GM23338 (cell line): ENCODE data around the gene CALR. TPM values are rescaled to one million over a fixed set of nuclear protein-coding genes. Genes with fewer than 3 reads are reported as not detected.

ENCODE experiments used
- ATAC-seq: fragments of 200-7000 bp; cut with Tn5 transposase; 3 replicates; pipeline ENCODE4 v1.9.1; 2020
- DNase-seq: peaks from one replicate; pipeline ENCODE4 v3.0.0-alpha.2; 2015; ENCODE audit warnings: low spot score
- H2AFZ ChIP-seq: fragments of 200-600 bp; sonication (generic); 2 replicates; pipeline ENCODE4 v1.8.0; 2016; ENCODE audit warnings: antibody characterized with exemption, mild to moderate bottlenecking, moderate library complexity
- H3F3A ChIP-seq: fragments of 200-600 bp; sonication (generic); replicated peaks from 2 replicates; pipeline ENCODE4 v1.8.0; 2017; ENCODE audit warnings: antibody characterized with exemption, mixed run types, low read depth
- H3K27ac ChIP-seq: fragments of 200-600 bp; sonication (generic); 2 replicates; pipeline ENCODE4 v1.6.1; 2016; ENCODE audit warnings: low read depth
- H3K27me3 ChIP-seq: fragments of 200-600 bp; sonication (generic); 2 replicates; pipeline ENCODE4 v1.8.0; 2016; ENCODE audit warnings: mild to moderate bottlenecking, mixed run types, moderate library complexity; ENCODE audit not compliant: insufficient read depth
- H3K36me3 ChIP-seq: fragments of 200-600 bp; sonication (generic); 2 replicates; pipeline ENCODE4 v1.8.0; 2016; ENCODE audit warnings: mild to moderate bottlenecking; ENCODE audit not compliant: insufficient read depth
- H3K4me1 ChIP-seq: fragments of 200-600 bp; sonication (generic); 2 replicates; pipeline ENCODE4 v1.8.0; 2016; ENCODE audit warnings: mild to moderate bottlenecking, moderate library complexity; ENCODE audit not compliant: insufficient read depth
- H3K4me2 ChIP-seq: fragments of 200-600 bp; sonication (generic); 2 replicates; pipeline ENCODE4 v1.7.1; 2017; ENCODE audit warnings: mixed run types
- H3K4me3 ChIP-seq: fragments of 200-600 bp; sonication (generic); 2 replicates; pipeline ENCODE4 v1.6.1; 2016; ENCODE audit warnings: mixed run types
- H3K79me2 ChIP-seq: fragments of 200-600 bp; sonication (generic); replicated peaks from 2 replicates; pipeline ENCODE4 v1.8.0; 2017; ENCODE audit warnings: mild to moderate bottlenecking; ENCODE audit not compliant: insufficient read depth
- H3K9me2 ChIP-seq: fragments of 200-600 bp; sonication (generic); 2 replicates; pipeline ENCODE4 v1.8.0; 2017; ENCODE audit not compliant: insufficient read depth
- H4K20me1 ChIP-seq: fragments of 200-600 bp; sonication (generic); replicated peaks from 2 replicates; pipeline ENCODE4 v1.8.0; 2017; ENCODE audit warnings: mild to moderate bottlenecking; ENCODE audit not compliant: insufficient read depth
- H3K27ac Mint-ChIP-seq: 2 replicates; pipeline ENCODE4 v1.8.0; 2020; ENCODE audit warnings: inconsistent platforms, mild to moderate bottlenecking, moderate library complexity, mixed read lengths
- H3K27me3 Mint-ChIP-seq: 3 replicates; pipeline ENCODE4 v1.8.0; 2022; ENCODE audit warnings: low read depth, mild to moderate bottlenecking, moderate library complexity, mixed read lengths, inconsistent platforms; ENCODE audit not compliant: insufficient read depth, poor library complexity
- H3K36me3 Mint-ChIP-seq: 3 replicates; pipeline ENCODE4 v1.8.0; 2021; ENCODE audit warnings: low read depth, mild to moderate bottlenecking, inconsistent platforms, moderate library complexity, mixed read lengths
- H3K4me1 Mint-ChIP-seq: 3 replicates; pipeline ENCODE4 v1.8.0; 2020; ENCODE audit warnings: mild to moderate bottlenecking, inconsistent platforms, mixed read lengths
- H3K4me3 Mint-ChIP-seq: 3 replicates; pipeline ENCODE4 v1.8.0; 2021; ENCODE audit warnings: moderate library complexity, mild to moderate bottlenecking, inconsistent platforms, mixed read lengths
- H3K9me3 Mint-ChIP-seq: 3 replicates; pipeline ENCODE4 v1.8.0; 2020; ENCODE audit warnings: moderate library complexity, mild to moderate bottlenecking, inconsistent platforms, mixed read lengths
- CREB1 ChIP-seq: fragments of 250-450 bp; sonication (Bioruptor Pico); IDR thresholded peaks from 2 replicates; pipeline ENCODE4 v1.5.0; 2020; ENCODE audit warnings: low read depth, mild to moderate bottlenecking, moderate library complexity
- EZH2 ChIP-seq: fragments of 200-600 bp; sonication (generic); IDR thresholded peaks from one replicate; pipeline ENCODE4 v1.8.0; 2017; ENCODE audit warnings: antibody characterized with exemption, mild to moderate bottlenecking, low read depth; ENCODE audit not compliant: unreplicated experiment
- JUNB ChIP-seq: IDR thresholded peaks from one replicate; pipeline ENCODE4 v1.6.1; 2016; ENCODE audit warnings: antibody characterized with exemption; ENCODE audit not compliant: unreplicated experiment
- NANOG ChIP-seq: IDR thresholded peaks from 2 replicates; pipeline ENCODE4 v1.6.1; 2016; ENCODE audit warnings: antibody characterized with exemption, borderline replicate concordance
- POLR2AphosphoS5 ChIP-seq: IDR thresholded peaks from 2 replicates; pipeline ENCODE4 v1.6.1; 2016; ENCODE audit warnings: antibody characterized with exemption, low read depth
- STAT1 ChIP-seq: IDR thresholded peaks from one replicate; pipeline ENCODE4 v1.6.1; 2016; ENCODE audit warnings: antibody characterized with exemption; ENCODE audit not compliant: unreplicated experiment
- ZNF114 ChIP-seq: fragments of 250-450 bp; sonication (Bioruptor Pico); IDR thresholded peaks from 2 replicates; pipeline ENCODE4 v1.5.0; 2020; ENCODE audit warnings: mild to moderate bottlenecking, moderate library complexity
- ZNF331 ChIP-seq: fragments of 250-450 bp; sonication (Bioruptor Pico); IDR thresholded peaks from 2 replicates; pipeline ENCODE4 v1.5.0; 2020; ENCODE audit warnings: low read depth, mild to moderate bottlenecking, moderate library complexity
- polyA plus RNA-seq: library from polyadenylated mRNA; unstranded; fragments of >200 nt; fragmentation: Nextera tagmentation; extraction: Ambion mirVana; gene quantifications from 2 replicates; pipeline ENCODE4 v1.2.1, GENCODE V29; 2016
- total RNA-seq: library from RNA; depleted of rRNA; stranded (reverse); fragments of >200 nt; shearing (Covaris generic); gene quantifications from 2 replicates; pipeline ENCODE4 v1.2.3, GENCODE V29; 2014
- TF ChIP-seq, protein P1 (sequence below): IDR thresholded peaks from 2 replicates; pipeline ENCODE4 v1.6.1; 2016; ENCODE audit warnings: antibody characterized with exemption
- TF ChIP-seq, protein P2 (sequence below), 2 experiments: fragments of 200-600 bp in 1 of 2; sonication (generic) in 1 of 2; conservative IDR thresholded peaks; 2 replicates each; pipeline versions ENCODE4 v1.5.1 to v1.6.1; 2016 to 2017; ENCODE audit warnings: antibody characterized with exemption in 2 of 2, low read depth in 2 of 2, mild to moderate bottlenecking in 2 of 2, moderate library complexity in 1 of 2
- TF ChIP-seq, protein P3 (sequence below): IDR thresholded peaks from one replicate; pipeline ENCODE4 v1.6.1; 2018; ENCODE audit warnings: antibody characterized with exemption; ENCODE audit not compliant: unreplicated experiment

Gene CALR
- total and polyA plus RNA-seq, 2 experiments from 2014 or later, result 760 to 1,131 TPM

DNA sequence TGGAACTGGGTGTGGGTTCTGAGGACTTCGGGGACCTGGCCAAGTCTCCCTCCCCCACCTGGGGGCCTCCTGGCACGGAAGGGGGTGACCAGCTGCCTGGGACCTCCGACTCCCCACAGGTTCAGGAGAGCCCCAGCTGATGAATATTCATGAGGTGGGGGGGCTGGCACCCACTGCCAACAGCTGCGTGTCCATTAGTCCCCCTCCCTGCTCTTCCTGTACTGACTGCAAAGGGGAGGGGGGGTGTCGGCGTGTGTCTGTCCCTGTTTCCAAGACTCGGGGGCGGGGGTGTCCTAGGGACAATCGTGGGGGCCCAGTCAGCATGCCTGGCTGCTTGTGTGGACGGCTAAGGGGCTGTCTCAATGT lies 46.3 kb downstream of the CALR start:
- TF ChIP-seq NANOG, result no peak
- peaks cover 19% of the 10 kb centered on the region for H3K27me3 Mint-ChIP-seq
- Histone ChIP-seq H2AFZ (no peak overlapping the region), H3K27me3 (peaks cover 39% of the 10 kb centered on the region), H3K79me2 (no peaks in the 10 kb centered on the region), H3K9me2 (no peaks in the 10 kb centered on the region), H3K4me1 (no peaks in the 10 kb centered on the region; the same call in 1 of the 2 replicates), H3F3A (peaks cover 13% of the 10 kb centered on the region; the same call in 1 of the 2 replicates), H3K4me2 (no peak overlapping the region), H3K4me3 (no peak overlapping the region), H3K36me3 (no peaks in the 10 kb centered on the region), H3K27ac (no peak overlapping the region), H4K20me1 (no peaks in the 10 kb centered on the region)
- peaks cover 9% of the 10 kb centered on the region for H3K4me1 Mint-ChIP-seq
- no peak overlapping the region for H3K27ac Mint-ChIP-seq
- no peak overlapping the region for H3K4me3 Mint-ChIP-seq
- no peak for DNase-seq
- H3K9me3 Mint-ChIP-seq, result no peaks in the 10 kb centered on the region
- no peaks in the 10 kb centered on the region for H3K36me3 Mint-ChIP-seq
- ATAC-seq, result no peak

DNA sequence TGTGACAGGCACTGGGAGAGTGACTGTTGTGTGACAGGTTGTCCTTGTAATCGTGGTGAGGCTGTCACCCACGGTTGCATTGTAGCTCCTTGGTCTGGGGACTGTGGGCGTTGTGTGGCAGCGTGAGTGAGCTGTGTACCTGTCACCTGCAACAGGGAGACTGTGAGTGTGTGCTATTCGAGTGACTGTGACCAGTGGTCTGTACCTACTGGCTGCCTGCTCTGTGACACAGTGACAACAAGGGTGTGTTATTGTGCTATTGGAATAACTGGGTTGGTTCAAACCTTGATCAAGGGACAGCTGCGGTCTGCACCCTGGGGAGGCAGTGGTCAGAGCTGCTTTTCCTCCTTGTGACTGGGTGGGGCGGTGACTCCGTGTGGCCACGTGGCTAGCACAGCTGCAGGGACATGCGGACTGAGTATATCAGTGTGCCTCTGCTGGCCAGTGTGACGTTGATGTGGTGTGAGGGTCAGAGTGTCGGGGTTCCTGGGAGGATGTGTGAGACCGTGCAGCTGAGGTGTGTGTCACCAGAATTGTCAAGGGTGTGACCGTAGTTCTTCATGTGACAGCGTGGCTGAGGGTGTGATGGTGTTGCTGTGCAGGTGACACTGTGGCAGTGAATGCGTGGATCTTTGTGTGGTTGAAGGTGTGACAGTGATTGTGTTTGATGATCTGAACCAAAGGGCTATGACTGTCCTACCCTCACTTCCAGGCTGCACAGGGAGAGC lies 46.8 kb downstream of the CALR start:
- H3F3A ChIP-seq, result peaks cover 13% of the 10 kb centered on the region; the same call in 1 of the 2 replicates
- no peak overlapping the region for H3K4me3 ChIP-seq
- H3K36me3 Mint-ChIP-seq, result no peaks in the 10 kb centered on the region
- ATAC-seq (no peak), DNase-seq (no peak)
- no peak overlapping the region; the same call in 2 of the 3 replicates for H3K4me3 Mint-ChIP-seq
- H4K20me1 ChIP-seq, result no peaks in the 10 kb centered on the region
- peak overlapping the region; percentile 57; the same call in 1 of the 2 replicates for H3K4me2 ChIP-seq
- H3K4me1 Mint-ChIP-seq, result peaks cover 9% of the 10 kb centered on the region
- H3K27ac ChIP-seq, result no peak overlapping the region
- H3K27me3 ChIP-seq, result peaks cover 39% of the 10 kb centered on the region
- H3K27ac Mint-ChIP-seq, result no peak overlapping the region
- no peaks in the 10 kb centered on the region for H3K36me3 ChIP-seq
- peak overlapping the region; percentile 28; the same call in 1 of the 2 replicates for H2AFZ ChIP-seq
- H3K9me3 Mint-ChIP-seq, result no peaks in the 10 kb centered on the region
- no peaks in the 10 kb centered on the region; the same call in 1 of the 2 replicates for H3K4me1 ChIP-seq
- TF ChIP-seq ZNF331, result no peak
- H3K9me2 ChIP-seq, result no peaks in the 10 kb centered on the region
- peaks cover 18% of the 10 kb centered on the region for H3K27me3 Mint-ChIP-seq
- H3K79me2 ChIP-seq, result no peaks in the 10 kb centered on the region

DNA sequence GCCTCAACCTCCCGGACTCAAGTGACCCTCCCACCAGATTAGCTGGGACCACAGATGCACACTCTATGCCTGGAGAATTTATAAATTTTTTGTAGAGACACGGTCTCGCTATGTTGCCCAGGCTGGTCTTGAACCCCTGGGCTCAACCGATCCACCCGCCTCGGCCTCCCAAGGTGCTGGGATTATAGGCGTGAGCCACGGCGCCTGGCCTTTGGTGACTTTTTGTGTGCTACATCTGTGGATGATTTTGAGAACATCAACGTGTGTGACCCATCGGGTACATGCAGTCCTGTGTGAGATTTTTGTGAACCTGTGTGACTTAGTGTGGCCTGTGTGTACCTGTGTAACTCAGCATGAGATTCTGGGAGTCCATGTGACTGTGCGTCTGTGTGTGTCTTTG lies 48.3 kb downstream of the CALR start:
- Mint-ChIP-seq H3K27ac (no peak overlapping the region), H3K9me3 (no peaks in the 10 kb centered on the region)

More for the DNA sequence above, 48.3 kb downstream of the CALR start:
- ATAC-seq (no peak), DNase-seq (no peak)
- Histone ChIP-seq H3K27ac (no peak overlapping the region), H3F3A (peaks cover 13% of the 10 kb centered on the region; the same call in 1 of the 2 replicates), H3K79me2 (no peaks in the 10 kb centered on the region), H3K36me3 (no peaks in the 10 kb centered on the region), H3K9me2 (no peaks in the 10 kb centered on the region), H3K27me3 (peaks cover 45% of the 10 kb centered on the region), H3K4me2 (no peak overlapping the region), H3K4me3 (no peak overlapping the region), H4K20me1 (no peaks in the 10 kb centered on the region), H3K4me1 (no peaks in the 10 kb centered on the region; the same call in 1 of the 2 replicates), H2AFZ (no peak overlapping the region)
- H3K27me3 Mint-ChIP-seq, result peaks cover 31% of the 10 kb centered on the region
- TF ChIP-seq ZNF114 (CRISPR knock-in tag), result no peak
- TF ChIP-seq ZNF331, result no peak
- TF ChIP-seq NANOG, result no peak
- no peak for TF ChIP-seq EZH2
- TF ChIP-seq, protein P1, sequence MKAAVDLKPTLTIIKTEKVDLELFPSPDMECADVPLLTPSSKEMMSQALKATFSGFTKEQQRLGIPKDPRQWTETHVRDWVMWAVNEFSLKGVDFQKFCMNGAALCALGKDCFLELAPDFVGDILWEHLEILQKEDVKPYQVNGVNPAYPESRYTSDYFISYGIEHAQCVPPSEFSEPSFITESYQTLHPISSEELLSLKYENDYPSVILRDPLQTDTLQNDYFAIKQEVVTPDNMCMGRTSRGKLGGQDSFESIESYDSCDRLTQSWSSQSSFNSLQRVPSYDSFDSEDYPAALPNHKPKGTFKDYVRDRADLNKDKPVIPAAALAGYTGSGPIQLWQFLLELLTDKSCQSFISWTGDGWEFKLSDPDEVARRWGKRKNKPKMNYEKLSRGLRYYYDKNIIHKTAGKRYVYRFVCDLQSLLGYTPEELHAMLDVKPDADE, result no peak
- TF ChIP-seq, protein P2, sequence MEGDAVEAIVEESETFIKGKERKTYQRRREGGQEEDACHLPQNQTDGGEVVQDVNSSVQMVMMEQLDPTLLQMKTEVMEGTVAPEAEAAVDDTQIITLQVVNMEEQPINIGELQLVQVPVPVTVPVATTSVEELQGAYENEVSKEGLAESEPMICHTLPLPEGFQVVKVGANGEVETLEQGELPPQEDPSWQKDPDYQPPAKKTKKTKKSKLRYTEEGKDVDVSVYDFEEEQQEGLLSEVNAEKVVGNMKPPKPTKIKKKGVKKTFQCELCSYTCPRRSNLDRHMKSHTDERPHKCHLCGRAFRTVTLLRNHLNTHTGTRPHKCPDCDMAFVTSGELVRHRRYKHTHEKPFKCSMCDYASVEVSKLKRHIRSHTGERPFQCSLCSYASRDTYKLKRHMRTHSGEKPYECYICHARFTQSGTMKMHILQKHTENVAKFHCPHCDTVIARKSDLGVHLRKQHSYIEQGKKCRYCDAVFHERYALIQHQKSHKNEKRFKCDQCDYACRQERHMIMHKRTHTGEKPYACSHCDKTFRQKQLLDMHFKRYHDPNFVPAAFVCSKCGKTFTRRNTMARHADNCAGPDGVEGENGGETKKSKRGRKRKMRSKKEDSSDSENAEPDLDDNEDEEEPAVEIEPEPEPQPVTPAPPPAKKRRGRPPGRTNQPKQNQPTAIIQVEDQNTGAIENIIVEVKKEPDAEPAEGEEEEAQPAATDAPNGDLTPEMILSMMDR (conservative IDR thresholded peaks at IDR 0.05; ENCODE audit: low read depth in 2 of 2), result no peak
- no peak for TF ChIP-seq STAT1
- no peak for TF ChIP-seq CREB1 (CRISPR knock-in tag)
- TF ChIP-seq, protein P3, sequence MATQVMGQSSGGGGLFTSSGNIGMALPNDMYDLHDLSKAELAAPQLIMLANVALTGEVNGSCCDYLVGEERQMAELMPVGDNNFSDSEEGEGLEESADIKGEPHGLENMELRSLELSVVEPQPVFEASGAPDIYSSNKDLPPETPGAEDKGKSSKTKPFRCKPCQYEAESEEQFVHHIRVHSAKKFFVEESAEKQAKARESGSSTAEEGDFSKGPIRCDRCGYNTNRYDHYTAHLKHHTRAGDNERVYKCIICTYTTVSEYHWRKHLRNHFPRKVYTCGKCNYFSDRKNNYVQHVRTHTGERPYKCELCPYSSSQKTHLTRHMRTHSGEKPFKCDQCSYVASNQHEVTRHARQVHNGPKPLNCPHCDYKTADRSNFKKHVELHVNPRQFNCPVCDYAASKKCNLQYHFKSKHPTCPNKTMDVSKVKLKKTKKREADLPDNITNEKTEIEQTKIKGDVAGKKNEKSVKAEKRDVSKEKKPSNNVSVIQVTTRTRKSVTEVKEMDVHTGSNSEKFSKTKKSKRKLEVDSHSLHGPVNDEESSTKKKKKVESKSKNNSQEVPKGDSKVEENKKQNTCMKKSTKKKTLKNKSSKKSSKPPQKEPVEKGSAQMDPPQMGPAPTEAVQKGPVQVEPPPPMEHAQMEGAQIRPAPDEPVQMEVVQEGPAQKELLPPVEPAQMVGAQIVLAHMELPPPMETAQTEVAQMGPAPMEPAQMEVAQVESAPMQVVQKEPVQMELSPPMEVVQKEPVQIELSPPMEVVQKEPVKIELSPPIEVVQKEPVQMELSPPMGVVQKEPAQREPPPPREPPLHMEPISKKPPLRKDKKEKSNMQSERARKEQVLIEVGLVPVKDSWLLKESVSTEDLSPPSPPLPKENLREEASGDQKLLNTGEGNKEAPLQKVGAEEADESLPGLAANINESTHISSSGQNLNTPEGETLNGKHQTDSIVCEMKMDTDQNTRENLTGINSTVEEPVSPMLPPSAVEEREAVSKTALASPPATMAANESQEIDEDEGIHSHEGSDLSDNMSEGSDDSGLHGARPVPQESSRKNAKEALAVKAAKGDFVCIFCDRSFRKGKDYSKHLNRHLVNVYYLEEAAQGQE, result no peak
- no peak for TF ChIP-seq POLR2AphosphoS5
- TF ChIP-seq JUNB, result no peak
- H3K4me1 Mint-ChIP-seq, result peaks cover 12% of the 10 kb centered on the region
- no peaks in the 10 kb centered on the region for H3K36me3 Mint-ChIP-seq
- H3K4me3 Mint-ChIP-seq, result no peak overlapping the region
